KBM-7 (cell line): ENCODE data around the gene ZNF396.
A peak's percentile ranks its signal among the peaks of the same experiment; 100 is the strongest.

ENCODE experiments used
- DNase-seq: peaks from one replicate; pipeline ENCODE4 v3.0.0-alpha.2; 2015
- in situ Hi-C: fragments of 300-500 bp; cut with MboI; formaldehyde crosslinking; loops from 2 replicates; pipeline ENCODE4 v1.14.3; 2020; ENCODE audit warnings: low sequenced_read_pairs, low pct_unique_long_range_greater_than_20kb, mixed read lengths

Gene ZNF396

GRCh38 chr18:35345950-35346349 is 31.2 kb downstream of the ZNF396 start:
- DNase-seq = no peak
- in situ Hi-C loops = no loop called here

- in situ Hi-C loops = no loop called here
- DNase-seq = peak; percentile 21
These were observed 31.6 kb downstream of the ZNF396 start for GRCh38 chr18:35345460-35345921.

GRCh38 chr18:35344736-35345459 is 32.2 kb downstream of the ZNF396 start:
- in situ Hi-C loops = no loop called here
- DNase-seq = no peak

- in situ Hi-C loops = no loop called here
- peak; percentile 94 for DNase-seq
These were observed 33.0 kb downstream of the ZNF396 start, which contains the start of gene ZNF24 for GRCh38 chr18:35343936-35344735. ZNF24 (minus strand) TSS chr18:35344420; CDS start chr18:35340650, 3,770 bp downstream.

GRCh38 chr18:35343488-35343935 is 33.6 kb downstream of the ZNF396 start:
- no peak for DNase-seq
- in situ Hi-C loops = no loop called here

- in situ Hi-C loops = no loop called here
- no peak for DNase-seq
These were observed 39.9 kb downstream of the ZNF396 start for GRCh38 chr18:35337286-35337685.

- in situ Hi-C loops = no loop called here
- no peak for DNase-seq
These were observed 41.3 kb downstream of the ZNF396 start for GRCh38 chr18:35335866-35336265.

- in situ Hi-C loops = no loop called here
- no peak for DNase-seq
These were observed 42.3 kb downstream of the ZNF396 start for GRCh38 chr18:35334821-35335220.

- in situ Hi-C loops = no loop called here
These were observed 42.9 kb downstream of the ZNF396 start for GRCh38 chr18:35334212-35334611.

GRCh38 chr18:35331367-35332087 is 45.6 kb downstream of the ZNF396 start:
- DNase-seq = no peak
- in situ Hi-C loops = no loop called here

More at GRCh38 chr18:35334212-35334611, 42.9 kb downstream of the ZNF396 start:
- no peak for DNase-seq

GRCh38 chr18:35328868-35329267 is 48.3 kb downstream of the ZNF396 start:
- no peak for DNase-seq
- in situ Hi-C loops = no loop called here

GRCh38 chr18:35326695-35327387 is 50.3 kb downstream of the ZNF396 start:
- in situ Hi-C loops = no loop called here

GRCh38 chr18:35324926-35325655 is 52.0 kb downstream of the ZNF396 start:
- in situ Hi-C loops = no loop called here
- DNase-seq = no peak

More at GRCh38 chr18:35326695-35327387, 50.3 kb downstream of the ZNF396 start:
- no peak for DNase-seq

- in situ Hi-C loops = no loop called here
- no peak for DNase-seq
These were observed 54.4 kb downstream of the ZNF396 start for GRCh38 chr18:35322486-35323458.
